ENCODE data around the gene NPPA. TPM values are rescaled to one million over a fixed set of nuclear protein-coding genes. Genes with fewer than 3 reads are reported as not detected.

NPPA gene
- total RNA-seq, 1 experiment from 2014 or later: not detected

- no peak overlapping the region for H3K4me2 ChIP-seq
- no peak overlapping the region for H3K4me3 ChIP-seq
- no peaks in the 10 kb centered on the region for H3K9me2 ChIP-seq (ENCODE audit: insufficient read depth)
- ChIA-PET POLR2A (ENCODE audit: unreplicated experiment) (no interaction called here), CTCF (no interaction called here)
- no peaks in the 10 kb centered on the region for H3K79me2 ChIP-seq (ENCODE audit: low read depth)
- intact Hi-C loops (cut with micrococcal nuclease; ENCODE audit: unreplicated experiment): loop anchor here (5.0 to 10.0 kb wide), 2 partner anchors 147 to 369 kb away; partner anchors contain the start of gene MFN2
- no peak overlapping the region for H2AFZ ChIP-seq
- no peak overlapping the region for H3K27ac ChIP-seq
- no peaks in the 10 kb centered on the region for H4K20me1 ChIP-seq (ENCODE audit: insufficient read depth)
- BruUV-seq (replicated peaks): no TSS peak
- H3K9me3 ChIP-seq (ENCODE audit: insufficient read depth, low read depth): no peaks in the 10 kb centered on the region
- TF ChIP-seq CTCF (conservative IDR thresholded peaks at IDR 0.05): no peak
- no peak for TF ChIP-seq EZH2 (IDR thresholded peaks at IDR 0.05; ENCODE audit: low read depth)
- DNase-seq: no peak
- H3K27me3 ChIP-seq (ENCODE audit: insufficient read depth, low read depth): no peaks in the 10 kb centered on the region
- H3K36me3 ChIP-seq (ENCODE audit: low read depth): no peaks in the 10 kb centered on the region
- no peaks in the 10 kb centered on the region for H3K4me1 ChIP-seq (replicated peaks; ENCODE audit: insufficient read depth)
- no peaks in the 10 kb centered on the region for H3F3A ChIP-seq (ENCODE audit: insufficient read depth, low read depth)
Measured at GRCh38 chr1:11835441-11836225, 11.9 kb downstream of the NPPA start.

GRCh38 chr1:11833900-11834299 is 13.7 kb downstream of the NPPA start:
- no peaks in the 10 kb centered on the region for H3K36me3 ChIP-seq (ENCODE audit: low read depth)
- no peak overlapping the region for H3K27ac ChIP-seq
- H3K79me2 ChIP-seq (ENCODE audit: low read depth): no peaks in the 10 kb centered on the region
- H4K20me1 ChIP-seq (ENCODE audit: insufficient read depth): no peaks in the 10 kb centered on the region
- intact Hi-C loops (cut with micrococcal nuclease; ENCODE audit: unreplicated experiment): loop anchor here (10.0 kb wide), 1 partner anchor 371 kb away; no protein-coding TSS in a partner anchor
- H3K4me1 ChIP-seq (replicated peaks; ENCODE audit: insufficient read depth): no peaks in the 10 kb centered on the region
- no peaks in the 10 kb centered on the region for H3K9me2 ChIP-seq (ENCODE audit: insufficient read depth)
- TF ChIP-seq EZH2 (IDR thresholded peaks at IDR 0.05; ENCODE audit: low read depth): no peak
- no peak for TF ChIP-seq CTCF (conservative IDR thresholded peaks at IDR 0.05)
- ChIA-PET CTCF (no interaction called here), POLR2A (ENCODE audit: unreplicated experiment) (no interaction called here)
- H3K4me3 ChIP-seq: no peak overlapping the region
- DNase-seq: no peak
- H3K27me3 ChIP-seq (ENCODE audit: insufficient read depth, low read depth): no peaks in the 10 kb centered on the region
- H3K9me3 ChIP-seq (ENCODE audit: insufficient read depth, low read depth): no peaks in the 10 kb centered on the region
- BruUV-seq (replicated peaks): no TSS peak
- no peak overlapping the region for H3K4me2 ChIP-seq
- H2AFZ ChIP-seq: no peak overlapping the region
- no peaks in the 10 kb centered on the region for H3F3A ChIP-seq (ENCODE audit: insufficient read depth, low read depth)

DNA sequence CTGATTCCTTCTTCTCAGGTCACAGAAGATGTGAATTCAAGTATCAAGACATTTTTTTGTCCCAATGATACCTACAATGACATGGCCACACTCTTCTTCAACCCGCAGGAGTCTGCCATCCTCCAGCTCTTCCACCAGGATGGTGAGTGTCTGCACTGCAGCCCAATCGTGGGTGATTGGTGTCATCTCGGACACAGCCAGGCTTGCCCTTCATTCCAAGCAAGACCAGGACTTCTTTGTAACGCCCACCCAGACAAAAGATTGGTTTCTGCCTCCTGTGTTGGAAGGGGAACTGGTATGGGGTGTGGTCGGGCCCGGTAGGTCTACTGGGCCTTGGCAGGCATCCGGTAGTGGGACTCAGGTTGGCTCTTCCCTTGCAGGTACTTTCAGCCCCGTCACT is 14.1 kb downstream of the NPPA start:
- no peaks in the 10 kb centered on the region for H3K9me3 ChIP-seq (ENCODE audit: insufficient read depth, low read depth)
- intact Hi-C loops (cut with micrococcal nuclease; ENCODE audit: unreplicated experiment): loop anchor here (10.0 kb wide), 1 partner anchor 371 kb away; no protein-coding TSS in a partner anchor
- no peak overlapping the region for H2AFZ ChIP-seq
- ChIA-PET CTCF (no interaction called here), POLR2A (ENCODE audit: unreplicated experiment) (no interaction called here)
- no peaks in the 10 kb centered on the region for H3K4me1 ChIP-seq (replicated peaks; ENCODE audit: insufficient read depth)
- H3K9me2 ChIP-seq (ENCODE audit: insufficient read depth): no peaks in the 10 kb centered on the region
- no peak overlapping the region for H3K4me3 ChIP-seq
- H3K4me2 ChIP-seq: no peak overlapping the region
- no peaks in the 10 kb centered on the region for H3K79me2 ChIP-seq (ENCODE audit: low read depth)
- H3F3A ChIP-seq (ENCODE audit: insufficient read depth, low read depth): no peaks in the 10 kb centered on the region
- H3K27me3 ChIP-seq (ENCODE audit: insufficient read depth, low read depth): no peaks in the 10 kb centered on the region
- H4K20me1 ChIP-seq (ENCODE audit: insufficient read depth): no peaks in the 10 kb centered on the region
- H3K36me3 ChIP-seq (ENCODE audit: low read depth): no peaks in the 10 kb centered on the region
- no peak overlapping the region for H3K27ac ChIP-seq
- TF ChIP-seq EZH2 (IDR thresholded peaks at IDR 0.05; ENCODE audit: low read depth) (no peak), CTCF (conservative IDR thresholded peaks at IDR 0.05) (no peak)
- DNase-seq: no peak
- BruUV-seq (replicated peaks): no TSS peak
